Ureter (tissue), 1 donor: Measurements from ENCODE around the gene AATK. TPM values are rescaled to one million over a fixed set of nuclear protein-coding genes. Genes with fewer than 3 reads are reported as not detected.
"Not testable (repeated sequence)": the region's sequence is repeated elsewhere in the genome, so short reads cannot be mapped to it uniquely, and the experiment has no call there.

ENCODE experiments used
- DNase-seq: peaks from one replicate; pipeline ENCODE4 v3.0.0-alpha.2; 2020; ENCODE audit warnings: low spot score
- total RNA-seq: library from RNA; stranded (reverse); gene quantifications from one replicate; pipeline ENCODE4 v1.2.4, GENCODE V29; 2023
- donor health status: DM: yes; HTN: yes; CAD: no.

The AATK gene
- total RNA-seq, 1 donor from 2014 or later: 3.4 TPM

DNA sequence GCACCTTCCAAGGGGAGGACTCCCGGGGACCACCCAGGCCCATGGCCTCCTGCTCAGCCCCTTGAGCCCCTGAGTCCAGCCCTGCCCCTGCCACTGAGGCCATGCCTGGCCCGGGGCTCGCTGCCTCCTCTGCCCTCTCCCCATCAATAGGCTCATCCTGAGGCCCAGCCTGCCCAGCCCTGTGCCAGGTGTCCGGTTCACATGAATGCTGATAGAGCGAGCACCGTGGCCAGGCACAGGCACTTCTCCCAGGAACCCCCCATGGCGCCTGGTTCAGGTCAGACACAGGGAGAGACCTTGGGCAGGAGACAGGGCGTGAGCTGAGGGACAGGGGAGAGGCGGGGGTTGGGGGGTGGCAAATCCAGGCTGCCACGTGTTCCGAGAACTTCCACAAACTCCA lies 3.5 kb downstream of the AATK start:
- DNase-seq: no peak

DNA sequence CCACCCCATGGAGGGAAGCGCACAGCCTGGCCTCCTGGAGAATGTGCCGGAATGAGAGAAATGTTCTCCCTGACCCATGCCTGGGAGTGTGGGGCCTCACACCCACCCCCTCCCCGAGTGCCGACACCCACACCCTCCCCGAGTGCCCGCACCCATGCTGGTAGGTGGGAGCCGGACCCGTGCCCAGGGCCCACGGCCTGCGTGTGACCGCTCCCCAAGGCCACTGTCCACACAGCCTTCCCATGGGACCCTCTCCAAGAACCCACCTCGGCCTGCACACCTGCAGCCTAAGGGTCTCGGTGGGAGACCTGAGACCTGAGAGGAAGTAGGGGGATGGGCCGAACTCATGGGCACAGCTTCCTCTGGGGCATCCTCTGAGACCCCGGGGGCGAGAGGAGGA lies 4.0 kb downstream of the AATK start:
- no peak for DNase-seq

DNA sequence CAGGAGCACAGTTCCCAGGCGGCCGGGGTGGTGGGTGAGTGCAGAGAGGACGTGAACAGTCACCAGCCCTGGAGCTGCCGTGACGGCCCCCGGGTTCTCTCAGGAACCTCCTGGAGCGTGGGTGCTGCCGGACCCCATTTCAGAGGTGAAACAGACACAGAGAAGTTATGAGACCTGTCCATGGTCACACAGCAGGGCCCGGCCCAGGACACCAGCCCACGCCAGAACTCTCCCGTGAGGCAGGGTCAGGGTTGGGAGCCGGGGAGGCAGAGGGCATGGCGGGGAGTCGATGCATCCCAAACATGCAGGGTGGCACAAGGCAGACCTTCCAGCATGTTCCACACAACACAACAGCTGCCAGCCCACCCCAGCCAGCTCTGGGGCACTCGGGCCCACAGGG lies 4.5 kb downstream of the AATK start:
- no peak for DNase-seq

DNA sequence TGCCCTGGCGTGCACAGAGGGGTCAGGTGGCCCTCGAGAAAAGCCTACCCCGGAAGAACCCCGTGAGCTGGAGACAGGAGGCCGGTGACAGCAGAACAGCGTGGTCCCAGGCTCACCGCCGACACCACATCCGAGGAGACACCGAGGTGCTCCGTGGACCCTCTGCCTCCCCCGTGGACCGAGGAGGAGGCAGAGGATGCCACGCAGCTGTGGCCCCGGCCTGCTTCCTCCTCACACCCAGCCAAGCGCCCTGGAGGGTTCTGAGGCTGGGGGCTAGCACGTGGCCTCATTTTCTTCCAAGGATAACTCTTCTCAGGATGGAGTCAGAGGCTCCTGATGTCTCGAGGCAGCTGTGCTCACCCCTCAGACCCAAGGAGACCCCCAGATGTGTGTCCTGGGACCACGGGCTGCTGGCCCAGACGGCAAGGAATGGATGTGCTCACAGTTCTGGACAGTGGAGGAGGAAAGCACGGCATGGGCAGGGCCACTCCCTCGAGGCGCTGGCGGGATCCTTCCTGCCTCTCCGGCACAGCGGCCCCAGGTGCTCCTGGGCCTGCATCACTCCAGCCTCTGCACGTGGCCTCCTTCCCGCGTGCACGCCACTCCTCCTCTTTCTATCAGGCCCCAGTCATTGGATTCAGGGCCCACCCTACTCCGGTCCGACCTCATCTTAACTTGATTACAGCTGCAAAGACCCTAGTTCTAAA lies 5.1 kb downstream of the AATK start:
- DNase-seq: no peak

DNA sequence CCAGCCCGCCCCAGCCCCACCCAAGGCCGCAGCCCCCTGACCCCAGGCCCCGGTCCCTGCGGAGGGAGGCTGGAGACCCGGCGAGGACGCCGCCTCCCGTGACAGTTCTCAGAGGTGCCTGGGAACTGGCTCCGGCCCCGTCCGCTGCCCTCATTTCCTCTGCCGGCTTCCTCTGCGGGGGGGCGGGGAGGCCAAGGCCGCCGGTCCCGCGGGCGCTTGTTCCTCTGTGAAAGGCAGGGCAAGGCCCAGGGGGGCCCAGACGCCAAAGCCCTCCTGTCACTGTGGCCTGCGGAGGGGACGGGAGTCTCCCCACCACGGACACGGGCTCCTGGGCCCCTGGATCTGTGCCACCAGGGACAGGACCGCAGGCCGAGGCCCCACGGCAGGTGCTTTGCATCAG lies 5.7 kb downstream of the AATK start:
- no peak for DNase-seq

DNA sequence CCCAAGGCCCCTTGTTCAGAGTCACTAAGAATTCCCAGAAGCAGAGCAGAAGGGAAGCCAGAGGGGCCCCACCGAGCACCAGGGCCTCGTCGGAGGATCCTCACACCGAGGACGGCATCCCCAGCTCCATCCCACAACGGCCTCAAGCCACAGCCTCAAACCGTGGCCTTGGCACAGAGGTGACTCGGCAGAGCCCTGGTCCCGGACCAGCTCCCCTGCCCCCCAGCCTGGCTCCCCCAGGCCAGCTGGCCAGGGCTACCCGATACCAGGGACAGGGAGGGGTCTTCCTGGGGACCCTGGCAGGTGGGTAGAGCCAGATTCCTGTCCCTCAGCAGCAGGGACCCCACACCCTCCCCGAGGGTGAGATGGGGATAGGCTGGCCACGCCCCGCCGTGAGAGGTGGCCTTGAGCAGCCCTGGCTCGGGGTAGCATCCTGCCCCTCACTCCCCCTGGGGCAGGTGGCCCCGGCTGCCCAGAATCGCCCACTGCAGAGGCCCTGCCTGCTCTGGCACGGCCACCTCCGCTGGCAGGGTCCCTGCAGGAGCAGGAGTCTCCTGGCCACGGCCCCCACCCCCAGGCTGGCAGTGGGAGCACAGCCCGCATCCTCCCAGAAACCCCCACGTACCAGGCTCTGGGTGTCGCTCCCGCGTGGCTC lies 6.3 kb downstream of the AATK start:
- no peak for DNase-seq

DNA sequence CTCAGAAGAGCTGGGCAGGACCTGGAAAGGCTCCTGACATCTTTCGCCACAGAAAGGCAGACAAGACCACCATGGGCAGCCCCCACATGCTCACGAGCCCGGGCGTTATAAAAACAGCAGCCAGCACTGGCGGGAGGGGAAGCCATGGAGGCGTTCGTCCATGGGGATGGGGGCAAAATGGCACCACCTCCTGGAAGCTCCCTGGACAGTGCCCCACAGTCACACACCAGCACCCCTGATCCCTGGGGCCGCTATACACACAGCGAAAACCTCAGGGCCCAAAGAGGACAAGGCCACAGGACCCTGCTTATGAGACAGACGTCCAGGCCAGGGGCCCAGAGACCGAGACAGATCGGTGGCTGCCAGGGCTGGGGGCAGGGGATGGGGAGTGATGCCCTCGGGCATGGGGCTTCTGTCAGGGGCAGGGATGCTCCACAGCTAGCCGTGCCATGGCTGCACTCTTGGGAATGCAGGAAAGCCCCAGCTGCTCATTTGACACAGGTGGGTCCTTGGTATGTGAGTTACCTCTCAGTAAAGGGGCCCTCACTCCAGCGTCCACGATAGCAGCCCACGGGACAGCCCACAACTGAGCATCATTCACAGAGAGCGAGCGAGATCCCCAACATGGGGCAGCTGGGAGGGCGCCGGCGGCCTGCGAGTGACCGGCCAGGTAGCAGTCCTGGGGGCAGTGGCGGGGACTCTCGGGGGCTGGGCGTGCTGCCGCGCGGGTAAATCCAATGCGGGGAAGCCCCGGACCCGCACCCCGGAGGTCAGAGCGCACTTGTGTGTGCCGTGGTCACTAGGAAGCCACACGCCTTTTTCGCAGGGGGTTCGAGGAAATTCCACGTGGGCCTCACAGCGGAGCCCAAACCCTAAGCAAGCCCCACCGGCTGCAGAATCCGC lies 7.1 kb downstream of the AATK start:
- no peak for DNase-seq

DNA sequence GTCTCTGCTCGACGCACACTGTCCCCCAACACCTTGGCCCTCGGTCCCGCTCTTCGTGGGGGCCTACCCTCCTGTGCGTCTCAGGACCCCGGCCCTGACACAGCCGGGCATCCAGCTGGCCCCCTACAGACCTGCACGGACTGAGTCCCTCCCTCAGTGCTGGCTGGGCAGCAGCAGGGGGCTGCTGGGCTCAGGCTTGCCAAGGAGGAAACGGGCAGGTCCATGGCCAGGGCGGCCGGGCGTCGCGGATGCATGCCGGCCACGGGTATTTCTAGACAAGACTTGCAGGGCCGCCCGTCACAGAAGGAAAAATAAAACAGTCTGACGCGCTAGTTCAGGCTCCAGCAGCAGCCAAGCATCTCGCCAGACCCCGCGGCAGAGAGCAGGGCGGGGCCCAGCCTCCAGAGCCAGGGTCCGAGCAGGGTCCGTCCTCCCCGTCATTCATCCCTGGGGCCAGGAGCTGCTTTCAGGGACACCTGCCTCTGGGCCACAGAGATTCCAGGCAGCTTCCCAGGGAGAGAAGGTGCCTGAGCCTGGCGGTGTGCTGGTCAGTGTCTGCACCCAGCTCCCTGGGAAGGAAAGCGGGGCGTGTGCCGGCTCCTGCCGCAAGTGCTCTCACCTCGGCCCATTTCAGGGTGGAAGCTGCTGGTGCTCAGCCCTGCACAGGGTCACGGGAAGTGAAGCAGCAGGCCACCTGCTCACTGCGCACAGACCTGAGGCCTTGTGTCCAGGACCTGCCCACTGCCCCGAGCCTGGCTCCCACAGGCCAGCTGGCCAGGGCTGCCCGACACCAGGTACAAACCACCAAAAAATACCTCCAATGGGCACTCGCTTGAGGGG lies 8.0 kb downstream of the AATK start:
- DNase-seq: no peak

DNA sequence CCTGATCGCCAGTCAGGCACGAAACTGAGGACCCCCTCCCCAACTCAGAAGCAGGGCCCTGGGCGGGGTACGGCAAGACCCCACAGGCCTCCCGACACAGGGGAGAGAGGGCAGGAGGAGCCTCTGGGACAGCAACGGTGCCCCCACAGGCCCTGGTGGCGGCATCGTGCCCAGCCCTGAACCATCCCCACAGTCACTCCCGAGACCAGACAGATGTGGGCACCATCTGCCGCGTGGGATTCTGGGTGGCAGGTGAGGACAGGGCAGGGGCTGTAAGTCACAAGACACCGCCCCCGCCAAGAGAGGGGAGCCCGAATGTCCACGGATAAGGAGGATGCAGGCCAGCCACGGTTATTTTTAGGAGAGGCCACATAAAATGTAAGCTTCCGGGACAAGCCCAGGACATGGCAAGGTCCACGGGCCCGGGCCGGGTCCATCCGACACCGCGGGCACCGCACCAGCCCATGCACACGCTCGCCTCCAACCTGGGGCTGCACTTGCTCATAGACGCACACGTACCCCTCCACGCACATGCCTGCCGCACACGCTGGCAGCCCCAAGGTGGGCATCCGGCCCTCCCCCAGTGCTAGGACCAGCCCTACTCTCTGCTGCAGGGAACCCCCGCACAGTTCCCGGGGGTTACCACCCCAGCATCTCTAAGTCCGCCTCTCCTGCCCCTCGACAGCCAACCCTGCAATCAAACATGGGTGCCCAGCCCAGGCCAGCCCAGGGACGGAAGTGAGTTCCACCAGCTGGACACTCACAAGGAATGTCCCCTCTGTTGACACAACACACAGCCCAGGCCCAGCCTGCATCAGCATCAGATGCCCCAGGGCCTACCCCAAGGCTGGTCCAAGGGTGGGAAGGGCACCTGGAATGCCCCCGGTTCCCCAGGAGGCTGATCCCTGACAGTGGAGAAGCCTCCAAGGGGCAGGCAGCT lies 8.9 kb downstream of the AATK start:
- DNase-seq: no peak

DNA sequence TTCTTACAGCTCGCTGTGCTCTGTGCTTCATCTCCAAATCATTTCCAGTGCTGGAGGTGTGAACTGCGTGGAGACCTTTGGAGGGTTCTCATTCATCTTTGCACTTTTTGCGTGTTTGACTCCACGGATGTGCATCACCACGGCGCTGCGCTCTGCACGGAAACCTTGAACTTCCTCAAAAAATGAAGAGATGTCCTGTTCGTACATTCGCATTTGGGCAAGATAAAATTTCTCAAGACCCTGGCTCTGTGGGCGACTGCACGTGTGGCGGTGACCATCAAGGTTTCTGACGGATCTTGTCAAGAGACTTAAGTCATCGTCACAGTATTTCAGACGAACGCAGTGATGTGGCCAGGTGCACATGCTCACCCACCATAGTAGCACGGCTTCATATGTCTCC lies 11.1 kb downstream of the AATK start:
- DNase-seq: no peak

DNA sequence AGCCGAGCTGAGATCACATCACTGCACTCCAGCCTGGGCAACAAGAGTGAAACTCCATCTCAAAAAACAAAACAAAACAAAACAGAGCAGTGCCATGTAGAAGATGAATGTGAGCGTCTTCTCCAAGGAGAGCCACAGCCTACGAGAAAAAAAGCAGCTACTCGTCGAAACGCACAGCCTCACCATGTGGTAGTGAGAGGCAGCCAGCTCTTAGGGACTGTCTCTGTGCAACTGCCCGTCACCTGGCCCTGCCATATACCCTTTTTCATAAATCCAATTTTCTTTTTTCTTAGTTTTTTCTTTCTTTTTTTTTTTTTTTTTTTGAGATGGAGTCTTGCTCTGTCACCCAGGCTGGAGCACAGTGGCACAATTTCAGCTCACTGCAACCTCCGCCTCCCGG lies 12.0 kb downstream of the AATK start:
- DNase-seq: not testable (repeated sequence)

DNA sequence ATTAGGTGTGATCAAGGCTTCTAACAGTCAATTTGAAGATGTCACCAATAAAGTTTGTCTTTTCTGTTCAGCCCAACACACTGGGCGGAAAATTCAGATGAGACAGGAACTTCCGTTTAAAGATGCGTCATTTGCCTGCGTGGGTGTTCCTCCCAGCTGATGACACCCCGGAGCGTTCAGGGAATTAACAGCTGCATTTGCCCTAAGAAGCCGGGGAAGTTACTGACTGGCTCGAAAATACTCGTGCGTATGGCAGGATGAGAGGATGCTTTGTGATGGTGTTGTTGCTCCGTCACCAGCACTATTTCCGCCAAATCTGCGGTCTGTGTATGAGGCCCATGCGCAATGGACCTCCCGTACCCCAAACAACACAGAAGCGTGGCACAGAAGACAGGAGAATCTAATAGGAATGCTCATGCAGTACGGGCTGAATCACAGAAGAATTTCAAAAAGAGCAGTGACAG lies 12.6 kb downstream of the AATK start:
- DNase-seq: no peak

DNA sequence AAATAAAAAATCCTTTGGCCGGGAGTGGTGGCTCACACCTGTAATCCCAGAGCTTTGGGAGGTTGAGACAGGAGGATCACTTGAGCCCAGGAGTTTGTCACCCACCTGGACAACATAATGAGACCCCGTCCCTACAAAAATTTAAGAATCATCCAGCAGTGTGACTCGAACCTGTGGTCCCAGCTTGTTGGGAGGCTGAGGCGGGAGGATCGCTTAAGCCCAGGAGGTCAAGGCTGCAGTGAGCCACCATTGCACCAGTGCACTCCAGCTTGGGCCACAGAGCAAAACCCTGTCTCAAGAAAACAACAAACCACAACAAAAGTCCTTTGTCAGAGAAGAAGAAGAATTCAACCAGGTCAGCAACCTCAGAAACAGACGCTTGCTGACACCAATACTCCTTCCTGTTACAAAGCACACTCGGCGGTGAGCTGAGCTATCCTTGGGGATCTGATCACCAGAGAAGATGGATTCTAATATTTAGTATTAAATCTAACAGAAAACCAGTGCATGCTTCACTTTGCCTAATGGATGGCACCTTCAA lies 13.7 kb downstream of the AATK start:
- DNase-seq: no peak

DNA sequence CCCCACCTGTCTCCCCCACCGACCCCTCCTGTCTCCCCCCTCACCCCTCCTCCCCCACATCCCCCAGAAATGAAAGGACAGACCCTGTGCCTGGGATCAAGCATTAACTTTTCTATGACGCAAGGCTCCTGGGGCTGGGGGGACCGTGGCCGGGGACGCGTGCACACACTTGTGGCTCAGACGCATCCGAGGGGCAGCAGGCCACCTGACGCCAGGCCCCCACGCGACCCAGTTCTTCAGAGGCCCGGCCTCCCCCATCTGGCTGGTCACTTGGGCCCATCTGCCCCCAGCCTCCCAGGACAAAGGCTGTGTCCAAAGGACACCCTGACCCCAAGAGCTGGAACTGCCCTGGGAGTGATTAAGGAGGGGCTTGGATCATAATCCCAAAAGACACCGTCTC lies 14.7 kb downstream of the AATK start:
- DNase-seq: no peak

DNA sequence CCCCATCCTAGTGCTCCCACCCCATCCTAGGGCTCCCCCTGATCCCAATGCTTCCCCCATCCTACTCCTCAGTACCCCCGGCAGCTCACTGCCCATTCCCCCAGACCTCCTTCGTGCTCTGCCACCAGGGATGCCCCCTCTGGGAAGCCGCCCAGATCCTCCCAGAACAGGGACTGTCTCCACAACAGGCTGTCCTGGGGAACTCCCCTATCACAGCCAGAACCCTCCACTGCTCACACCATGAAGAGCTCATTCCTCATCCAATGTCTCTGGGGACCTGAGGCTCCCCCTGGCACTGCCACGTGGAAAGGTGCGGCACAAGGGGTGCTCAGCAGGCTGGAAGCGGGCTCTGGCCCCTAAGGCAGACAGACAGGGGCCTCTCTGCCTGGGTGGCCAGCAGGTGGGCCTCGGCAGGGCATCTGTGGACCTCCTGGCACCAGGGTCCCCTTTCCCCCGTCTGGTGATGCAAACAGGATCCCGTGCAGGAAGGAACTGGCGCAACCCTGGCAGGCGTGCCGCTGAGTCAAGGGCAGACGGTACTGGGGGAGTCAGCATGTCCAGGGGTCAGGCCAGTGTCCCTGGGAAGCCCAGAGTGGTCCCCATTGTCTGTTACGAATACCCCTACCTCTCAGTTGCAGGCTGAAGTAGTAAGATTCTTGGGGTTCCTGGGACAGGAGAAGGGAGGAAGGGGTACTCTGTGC lies 15.5 kb downstream of the AATK start:
- DNase-seq: no peak

DNA sequence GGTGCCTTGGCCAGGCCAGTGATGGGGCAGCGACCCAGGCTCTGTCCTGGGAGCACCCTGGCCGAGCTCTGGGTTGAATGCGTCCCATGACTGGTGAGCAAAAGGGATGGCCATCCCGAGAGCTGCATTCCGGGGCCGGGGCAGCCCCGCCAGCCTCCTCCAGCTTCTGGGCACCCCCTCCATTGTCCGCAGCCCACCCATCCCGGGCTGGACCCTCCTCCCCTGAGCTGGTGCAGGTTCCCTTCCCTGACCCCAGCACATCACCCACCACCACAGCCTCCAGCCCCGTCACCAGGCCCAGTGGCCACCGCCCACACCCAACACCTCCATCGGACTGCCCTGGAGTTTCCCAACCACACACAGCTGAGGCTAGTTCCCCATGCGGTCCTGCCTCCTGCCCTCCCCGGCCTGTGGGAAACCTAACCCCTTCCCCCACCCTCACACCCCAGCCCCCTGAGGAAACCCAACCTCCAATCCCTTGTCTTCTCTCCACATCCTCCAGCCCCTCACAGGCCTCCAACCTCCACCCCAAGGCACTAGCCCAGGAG lies 17.0 kb downstream of the AATK start:
- DNase-seq: no peak

DNA sequence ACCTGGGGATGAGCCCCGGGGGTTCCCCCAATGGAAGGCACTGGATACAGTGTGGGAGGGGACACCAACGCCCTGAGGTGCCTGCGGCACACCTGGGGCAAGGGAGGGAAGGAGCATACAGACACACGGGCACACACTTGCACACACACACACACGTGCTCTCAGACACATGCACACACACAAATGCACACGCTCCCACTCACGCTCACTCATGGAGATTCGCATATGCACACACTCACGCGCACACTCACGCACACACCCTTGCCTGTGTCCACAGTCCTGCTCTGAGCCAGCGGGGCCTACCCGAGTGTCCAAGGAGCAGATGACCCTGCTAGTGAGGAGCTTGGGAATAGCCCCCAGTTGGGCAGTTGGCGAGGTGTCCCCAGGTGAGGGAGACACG lies 17.4 kb downstream of the AATK start:
- DNase-seq: no peak

DNA sequence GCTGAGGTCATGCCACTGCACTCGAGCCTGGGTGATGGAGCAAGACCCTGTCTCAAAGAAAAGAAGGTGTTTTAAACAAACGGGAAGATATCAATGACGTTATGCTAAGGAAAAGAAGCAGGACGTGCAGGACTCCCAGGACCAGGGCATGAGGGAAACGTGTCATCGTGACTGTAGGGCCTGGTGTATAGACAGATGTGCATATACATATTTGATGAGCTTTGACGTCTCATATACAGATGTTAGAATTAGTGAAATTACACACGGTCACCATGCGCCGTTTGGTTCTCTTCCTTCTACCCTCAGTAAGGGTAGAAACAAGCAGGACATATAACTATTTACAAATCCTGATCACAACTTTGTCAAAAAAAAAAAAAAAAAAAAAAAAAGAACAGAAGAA lies 18.3 kb downstream of the AATK start:
- DNase-seq: no peak

DNA sequence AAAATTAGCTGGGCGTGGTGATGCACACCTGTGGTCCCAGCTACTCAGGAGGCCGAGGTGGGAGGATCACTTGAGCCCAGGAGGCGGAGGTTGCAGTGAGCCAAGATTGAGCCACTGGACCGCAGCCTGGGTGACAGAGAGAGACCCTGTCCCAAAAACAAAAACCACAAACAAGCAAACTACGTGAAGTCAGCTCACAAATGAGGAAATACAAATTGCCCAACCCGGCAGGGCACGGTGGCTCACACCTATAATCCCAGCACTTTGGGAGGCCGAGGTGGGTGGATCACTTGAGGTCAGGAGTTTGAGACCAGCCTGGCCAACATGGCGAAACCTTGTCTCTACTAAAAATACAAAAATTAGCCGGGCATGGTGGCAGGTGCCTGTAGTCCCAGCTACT lies 19.8 kb downstream of the AATK start:
- DNase-seq: not testable (repeated sequence)
